Hematopoietic multipotent progenitor cell treated with erythropoietin and hydrocortisone succinate and interleukin-3 and kit ligand, for 6 days (in vitro differentiated cells): Measurements from ENCODE around the gene TMPRSS2.

Experiments
- DNase-seq: peaks from one replicate; pipeline ENCODE4 v3.0.0-alpha.2; 2015

The TMPRSS2 gene

DNA sequence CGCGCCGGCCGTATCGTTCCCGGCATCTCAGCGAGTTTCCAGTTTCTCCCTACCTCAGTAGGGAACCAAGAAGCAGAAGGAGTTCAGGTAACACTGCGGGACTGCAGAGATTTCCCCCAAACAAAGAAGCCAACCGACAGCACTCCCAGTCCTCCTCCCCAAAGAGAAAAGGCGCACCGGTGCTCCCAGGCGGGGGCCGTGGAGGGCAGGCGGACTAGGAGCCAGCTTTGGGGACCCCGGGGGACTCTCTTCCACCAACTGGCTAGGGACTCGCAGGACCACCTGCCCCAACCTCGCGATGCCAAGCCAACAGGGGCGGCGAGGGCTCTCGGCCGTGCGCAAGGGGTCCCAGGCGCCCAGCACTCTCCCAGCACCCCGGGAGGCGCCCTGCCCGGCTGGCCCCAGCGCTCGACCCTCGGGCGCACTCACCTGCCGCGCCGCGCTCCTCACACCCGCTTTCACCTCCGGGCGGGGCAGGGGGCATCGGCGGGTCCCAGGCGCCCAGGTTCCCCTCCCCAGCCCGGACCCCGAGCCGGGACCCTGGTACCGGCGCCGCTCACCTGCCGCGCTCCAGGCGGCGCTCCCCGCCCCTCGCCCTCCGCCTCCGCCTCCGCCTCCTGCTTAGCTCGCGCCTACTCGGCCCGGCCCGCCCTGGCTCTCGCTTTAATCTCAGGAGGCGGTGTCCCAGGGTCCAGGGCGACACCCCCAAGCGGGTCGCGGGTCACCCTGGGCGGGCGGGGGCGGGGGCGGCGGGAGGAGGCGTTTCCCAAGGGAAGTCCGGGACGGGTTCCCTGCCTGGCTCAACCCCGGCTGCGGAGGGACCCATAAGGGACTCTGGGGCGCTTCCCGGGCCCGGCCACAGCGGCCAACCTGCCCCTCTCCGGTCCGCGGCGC, at the start of gene TMPRSS2:
TMPRSS2 (minus strand) TSS at position 638 of the 894 bp plus-strand sequence. CDS start 10,025 bp downstream, outside the sequence.
- DNase-seq = no peak

DNA sequence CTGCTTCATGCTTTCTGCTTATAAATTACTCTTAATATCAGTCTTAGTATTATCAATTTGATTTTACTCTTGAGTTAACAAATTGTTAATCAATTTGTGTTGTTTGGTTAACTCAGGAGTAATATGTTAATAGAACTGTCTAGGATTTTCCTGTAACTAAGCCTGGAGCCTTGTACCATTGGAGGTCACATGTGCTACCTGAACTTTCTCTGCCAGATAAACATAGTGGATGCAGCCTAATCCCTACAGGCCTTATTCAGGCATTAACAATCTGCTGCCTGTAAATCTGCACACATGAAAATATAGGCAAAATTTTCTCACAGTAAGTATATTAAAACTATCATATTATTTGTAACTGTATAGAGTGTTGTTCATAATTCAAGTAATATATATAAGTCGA, 47.1 kb upstream of the TMPRSS2 start:
- no peak for DNase-seq

DNA sequence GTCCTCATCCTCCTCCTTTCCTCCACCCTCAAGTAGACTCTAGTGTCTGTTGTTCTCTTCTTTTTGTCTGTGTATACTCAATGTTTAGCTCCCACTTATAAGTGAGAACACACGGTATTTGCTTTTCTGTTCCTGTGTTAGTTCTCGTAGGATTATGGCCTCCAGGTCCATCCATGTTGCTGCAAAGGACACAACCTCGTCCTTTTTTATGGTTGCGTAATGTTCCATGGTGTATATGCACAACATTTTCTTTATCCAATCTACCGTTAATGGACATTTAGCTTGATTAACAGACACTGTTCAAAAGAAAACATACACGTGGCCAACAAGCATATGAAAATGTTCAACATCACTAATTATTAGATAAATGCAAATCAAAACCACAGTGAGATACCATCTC, 44.3 kb upstream of the TMPRSS2 start:
- DNase-seq = no peak

DNA sequence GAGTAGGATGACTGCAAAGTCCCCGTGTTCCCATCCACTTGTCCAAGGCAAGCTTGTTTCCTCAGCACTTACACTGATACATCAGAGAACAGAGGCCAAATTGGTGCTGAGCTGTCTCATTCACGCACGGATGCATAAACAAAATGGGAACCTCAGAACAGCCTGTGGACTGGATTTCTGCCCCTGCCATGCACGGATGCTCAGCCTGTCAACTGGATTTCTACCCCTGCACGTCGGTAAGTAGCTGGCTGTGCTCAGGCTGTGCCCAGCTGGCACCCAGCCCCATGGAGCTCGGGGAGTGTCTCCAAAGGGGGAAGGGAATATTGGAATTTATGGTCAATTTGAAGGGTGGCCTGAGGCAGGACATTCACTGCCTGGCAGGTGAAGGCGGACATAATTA, 40.8 kb upstream of the TMPRSS2 start:
- no peak for DNase-seq

DNA sequence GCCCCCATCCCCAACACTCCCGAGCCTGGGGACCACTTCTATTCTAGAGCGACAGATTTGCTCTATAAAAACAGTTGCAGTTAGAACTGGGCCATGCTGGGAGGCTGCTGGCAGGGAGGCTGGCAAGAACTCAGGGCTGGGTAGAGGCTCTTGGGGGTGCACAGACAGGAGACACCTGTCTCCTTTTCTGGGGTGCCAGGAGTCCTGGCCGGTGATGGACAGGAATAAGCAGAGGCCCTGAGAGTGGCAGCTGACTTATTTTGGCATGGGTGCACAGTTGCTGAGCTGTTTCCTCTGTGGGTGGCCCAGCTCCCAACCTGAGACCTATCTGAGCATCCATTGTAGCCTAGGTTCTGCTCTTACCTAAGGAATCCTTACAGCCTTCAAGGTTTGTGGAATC, 39.2 kb upstream of the TMPRSS2 start:
- no peak for DNase-seq

DNA sequence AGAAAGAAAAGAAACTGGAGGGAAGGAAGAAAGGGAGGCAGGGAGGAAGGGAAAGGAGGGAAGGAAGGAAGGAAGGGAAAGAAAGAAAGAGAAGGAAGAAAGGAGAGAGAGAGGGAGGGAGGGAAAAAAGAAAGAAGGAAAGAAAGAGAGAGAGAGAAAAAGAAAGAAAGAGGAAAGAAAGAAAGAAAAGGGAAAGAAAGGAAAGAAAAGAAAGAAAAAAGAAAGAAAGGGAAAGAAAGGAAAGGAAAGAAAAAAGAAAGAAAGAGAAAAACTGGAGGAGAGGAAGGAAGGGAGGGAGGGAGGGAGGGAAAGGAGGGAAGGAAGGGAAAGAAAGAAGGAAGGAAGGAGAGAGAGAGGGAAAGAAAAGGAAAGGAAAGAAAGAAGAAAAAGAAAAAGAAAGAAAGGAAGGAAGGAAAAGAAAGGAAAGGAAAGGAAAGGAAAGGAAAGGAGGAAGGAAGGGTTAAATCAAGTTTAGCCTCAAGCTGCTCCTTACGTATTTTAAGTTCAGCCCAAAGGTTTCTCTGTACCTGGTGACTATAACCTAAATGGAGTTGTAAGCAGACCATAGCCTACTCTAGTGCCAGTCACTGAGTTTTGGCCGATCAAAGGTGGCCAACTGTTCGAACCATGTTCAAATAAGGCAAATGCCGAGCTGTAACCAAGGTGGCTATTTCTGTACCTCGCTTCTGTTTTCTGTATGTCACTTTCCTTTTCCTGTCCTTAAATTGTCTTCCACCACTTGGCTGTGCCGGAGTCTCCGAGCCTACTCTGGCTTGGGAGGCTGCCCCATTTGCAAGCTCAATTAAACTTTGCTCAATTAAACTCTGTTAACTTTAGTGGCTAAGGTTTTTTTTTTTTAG, 37.8 kb upstream of the TMPRSS2 start:
- no peak for DNase-seq

DNA sequence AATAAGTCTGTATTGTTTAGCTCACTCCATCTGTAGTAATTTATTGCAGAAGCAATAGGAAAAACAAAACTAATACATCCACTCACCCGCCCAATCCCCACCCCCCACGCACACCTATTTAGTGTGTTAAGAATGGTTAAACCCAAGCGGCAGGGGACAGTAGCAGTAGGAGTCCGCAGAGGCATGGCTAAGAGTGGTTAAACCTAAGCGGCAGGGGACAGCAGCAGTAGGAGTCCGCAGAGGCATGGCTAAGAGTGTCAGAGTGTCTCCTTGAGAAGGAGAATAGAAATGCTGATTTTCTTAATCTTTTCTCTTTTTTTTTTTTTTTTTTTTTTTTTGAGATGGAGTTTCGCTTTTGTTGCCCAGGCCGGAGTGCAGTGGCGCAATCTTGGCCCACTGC, 34.8 kb upstream of the TMPRSS2 start:
- no peak for DNase-seq

DNA sequence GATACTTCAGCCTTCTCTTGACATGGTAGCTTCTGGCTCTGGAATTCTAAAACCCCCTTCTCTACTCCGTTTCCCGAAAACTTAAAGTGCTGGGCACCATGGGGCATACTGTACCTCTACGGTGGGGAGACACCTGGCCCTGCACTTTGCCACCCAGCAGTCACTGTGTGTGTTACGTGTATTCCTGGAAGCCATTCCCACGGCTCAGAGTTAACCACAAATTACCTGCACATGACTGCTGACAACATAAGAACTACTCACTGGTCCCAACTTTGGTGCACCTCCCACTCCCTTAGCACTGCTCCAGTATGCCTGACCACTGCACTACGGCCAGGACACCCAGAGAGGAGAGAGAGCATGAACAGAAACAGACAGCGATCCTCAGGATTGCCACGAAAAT, 29.4 kb upstream of the TMPRSS2 start:
- DNase-seq = no peak

DNA sequence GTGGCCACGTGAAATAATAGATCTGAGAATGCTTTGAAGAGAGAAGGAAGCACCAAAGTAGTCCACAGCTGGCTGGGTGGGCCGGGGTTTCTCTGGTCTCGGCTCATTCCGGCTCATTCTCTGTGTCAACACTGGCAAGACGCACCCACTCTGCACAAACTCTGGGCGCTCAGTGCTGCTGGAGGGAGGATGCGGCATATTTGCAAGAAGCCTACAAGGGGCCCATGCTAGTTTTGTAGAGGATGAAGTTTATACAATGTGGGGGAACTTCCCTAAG, 28.8 kb upstream of the TMPRSS2 start:
- no peak for DNase-seq

DNA sequence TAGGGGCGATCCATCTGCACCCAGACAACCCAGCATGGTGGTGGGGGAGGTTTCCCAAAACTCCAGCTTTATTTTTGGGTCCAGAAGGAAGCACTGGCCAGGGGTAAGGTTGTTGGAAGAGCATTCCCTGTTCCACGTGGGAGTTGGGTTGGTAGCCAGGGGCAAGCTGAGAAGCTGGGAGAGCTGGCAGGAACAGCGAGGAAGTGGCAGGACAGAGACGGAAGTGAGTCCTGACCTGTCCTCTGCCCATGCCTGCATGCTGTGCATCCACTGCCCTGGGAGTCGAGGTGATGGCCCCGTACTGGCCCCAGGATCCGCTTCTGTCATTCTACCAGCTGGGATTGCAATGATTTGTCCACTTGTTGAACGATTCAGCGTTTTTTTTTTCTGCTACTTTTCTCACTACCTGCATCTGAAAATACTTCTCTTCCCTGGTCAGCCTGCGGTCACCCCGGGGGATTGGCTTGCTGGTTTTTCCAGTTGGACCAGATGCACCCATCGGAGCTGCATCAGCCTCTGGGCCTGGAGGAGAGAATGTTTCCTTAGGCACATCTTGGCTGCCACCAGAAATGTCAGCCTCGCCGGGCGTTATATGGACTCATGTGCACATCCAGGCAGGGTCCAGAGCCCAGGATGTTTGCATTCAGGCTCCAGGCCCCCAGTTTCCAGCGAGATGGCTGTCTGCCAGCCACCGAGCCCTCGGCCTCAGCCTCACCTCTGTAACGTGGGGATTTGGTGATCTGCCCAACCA, 28.3 kb upstream of the TMPRSS2 start:
- no peak for DNase-seq

DNA sequence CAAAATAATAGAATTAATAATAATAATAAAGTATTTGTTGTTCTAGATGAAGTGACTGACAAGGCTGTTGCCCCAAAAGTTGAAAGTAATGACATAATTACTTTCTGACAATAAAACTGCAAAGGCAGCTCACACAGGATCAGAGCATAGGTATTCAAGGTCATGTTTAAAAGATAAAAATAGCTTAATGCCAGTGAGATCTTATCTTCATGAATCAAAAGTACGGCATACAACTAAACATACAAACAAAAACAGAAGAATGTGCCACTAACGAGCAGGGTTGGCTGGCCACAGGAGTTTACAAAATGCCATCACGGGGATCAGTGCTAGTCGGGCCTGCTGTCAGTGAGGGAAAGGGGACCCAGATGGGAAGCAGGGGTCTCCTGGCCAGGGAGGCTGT, 22.4 kb upstream of the TMPRSS2 start:
- DNase-seq = no peak

DNA sequence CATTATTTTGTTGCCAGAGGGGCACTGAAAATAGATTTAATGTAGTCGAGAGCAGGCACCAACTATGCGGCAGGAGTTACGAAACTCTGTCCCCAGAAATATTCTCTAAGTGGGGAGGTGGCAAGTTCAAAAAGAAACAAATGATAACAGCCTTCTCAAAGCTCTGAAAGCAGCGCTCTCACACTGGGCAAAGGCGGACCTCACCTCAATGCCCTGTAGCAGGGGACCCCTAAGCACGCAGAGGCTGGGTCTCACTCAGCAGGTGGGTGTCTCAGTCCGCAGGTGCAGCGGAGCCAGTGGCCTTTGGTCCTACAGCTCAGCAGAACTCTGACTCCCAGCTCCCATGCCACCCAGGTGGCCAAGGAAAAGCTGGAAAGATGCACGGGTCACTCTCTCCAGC, 21.8 kb upstream of the TMPRSS2 start:
- no peak for DNase-seq

DNA sequence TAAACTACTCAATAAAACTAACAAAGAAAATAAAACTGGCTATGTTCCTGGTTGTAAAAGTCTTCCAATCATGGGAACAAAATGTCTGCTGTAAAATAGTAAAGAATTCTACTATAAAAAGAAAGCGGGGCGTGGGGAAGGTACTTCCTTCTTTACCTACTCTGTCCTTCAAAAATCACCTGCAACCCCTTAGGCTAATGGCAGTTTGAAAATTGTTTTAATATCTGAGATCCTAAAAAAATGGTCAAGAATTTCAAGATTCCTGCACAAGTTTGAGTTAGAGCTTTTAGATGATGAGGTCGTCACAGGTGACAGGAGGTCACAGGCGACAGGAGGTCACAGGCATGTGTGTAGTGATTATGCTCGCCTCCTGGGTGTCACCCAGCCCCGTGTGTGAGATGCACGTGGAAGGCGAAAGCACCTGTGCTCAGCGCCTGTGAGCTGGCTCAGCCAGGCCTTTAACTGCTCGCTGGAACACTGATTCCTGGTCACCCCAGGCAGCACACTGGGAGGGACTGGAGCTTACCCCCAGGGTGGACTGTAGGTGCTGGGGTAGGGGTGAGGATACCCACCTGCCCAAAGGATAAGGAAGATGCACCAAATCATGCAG, 18.6 kb upstream of the TMPRSS2 start:
- DNase-seq = no peak

DNA sequence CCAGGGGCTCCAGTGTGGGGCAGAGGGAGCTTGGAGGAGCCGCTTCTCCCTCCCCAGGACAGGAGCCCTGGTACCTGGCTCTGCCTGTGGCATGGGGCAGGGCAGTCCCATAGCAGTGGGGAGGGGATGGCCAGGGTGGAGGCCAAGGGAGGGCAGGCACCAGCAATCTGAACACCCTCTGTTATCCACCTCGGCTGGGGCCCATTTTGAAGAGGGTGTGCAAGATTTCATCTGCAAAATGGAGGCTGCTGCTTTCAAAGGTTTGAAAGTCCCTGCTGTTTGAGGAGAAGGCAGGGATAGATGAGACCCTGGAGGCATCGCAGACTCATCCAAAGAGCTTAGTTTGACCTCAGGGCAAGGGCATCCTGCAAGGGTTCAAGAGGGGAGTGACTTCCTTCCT, 15.2 kb upstream of the TMPRSS2 start:
- DNase-seq = no peak

DNA sequence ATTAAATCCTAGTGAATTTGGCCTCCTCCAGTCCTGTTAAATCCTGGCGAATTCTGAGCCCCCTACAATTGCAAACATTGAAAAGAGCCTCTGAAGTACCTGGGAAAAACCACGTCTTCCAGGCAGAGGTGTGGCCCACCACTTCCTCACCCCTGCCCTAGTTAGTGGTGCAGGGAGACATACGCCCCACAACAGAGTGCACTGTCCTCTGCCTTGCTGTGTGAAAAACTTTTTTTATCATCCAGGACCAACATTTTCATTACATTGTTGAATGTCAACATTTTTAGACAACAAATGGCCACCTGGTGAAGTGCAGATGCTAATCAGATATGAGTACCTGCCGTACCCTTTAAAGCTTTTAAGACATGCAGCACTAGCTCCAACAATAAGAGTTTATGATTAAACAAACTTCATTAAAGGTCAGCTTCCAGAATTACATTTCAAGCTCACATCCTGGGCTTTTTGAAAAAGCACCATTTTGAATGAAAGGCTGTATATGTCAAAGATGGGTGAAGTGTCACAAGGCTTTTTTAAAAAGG, 13.6 kb upstream of the TMPRSS2 start:
- no peak for DNase-seq

DNA sequence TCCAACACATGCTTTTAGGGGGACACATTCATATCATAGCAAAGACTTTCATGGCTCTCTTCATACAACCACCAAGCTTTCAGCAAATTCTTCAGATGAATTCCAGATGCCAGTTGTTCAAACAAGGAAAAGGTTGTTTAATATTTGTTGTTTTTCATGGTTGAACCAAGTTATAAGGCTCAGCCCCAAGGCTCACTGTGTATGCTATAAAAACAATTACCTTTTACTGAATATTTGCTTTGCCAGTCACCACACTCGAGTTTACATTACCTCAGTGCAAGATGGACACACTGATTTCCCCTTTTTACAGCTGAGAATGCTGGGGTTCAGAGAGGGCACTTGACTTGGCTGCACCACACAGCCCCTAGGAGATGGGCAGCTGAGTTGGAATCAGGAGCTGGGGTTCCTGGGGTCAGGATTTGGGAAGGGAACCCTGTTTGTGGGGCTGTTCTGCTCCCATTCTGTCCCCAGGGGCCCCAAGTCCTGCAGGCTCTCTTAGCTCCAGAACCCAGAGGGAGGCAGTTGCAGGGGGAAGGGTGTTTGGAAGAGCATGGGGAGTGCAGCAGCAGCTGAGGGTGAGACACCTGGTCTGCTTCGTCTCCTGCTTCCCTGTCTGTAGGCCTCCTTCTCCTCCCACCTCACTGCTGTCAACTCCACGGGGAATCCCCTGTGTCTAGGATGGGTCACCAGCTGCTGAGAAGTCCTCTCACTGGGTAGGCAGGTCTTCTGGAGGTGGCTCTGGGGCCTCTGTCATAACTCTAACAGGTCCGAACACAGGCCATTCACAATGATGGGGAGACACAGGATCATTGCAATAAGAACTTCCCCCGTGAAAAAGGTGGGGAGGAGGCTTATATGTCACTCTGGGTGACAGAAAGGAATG, 12.8 kb upstream of the TMPRSS2 start:
- no peak for DNase-seq

DNA sequence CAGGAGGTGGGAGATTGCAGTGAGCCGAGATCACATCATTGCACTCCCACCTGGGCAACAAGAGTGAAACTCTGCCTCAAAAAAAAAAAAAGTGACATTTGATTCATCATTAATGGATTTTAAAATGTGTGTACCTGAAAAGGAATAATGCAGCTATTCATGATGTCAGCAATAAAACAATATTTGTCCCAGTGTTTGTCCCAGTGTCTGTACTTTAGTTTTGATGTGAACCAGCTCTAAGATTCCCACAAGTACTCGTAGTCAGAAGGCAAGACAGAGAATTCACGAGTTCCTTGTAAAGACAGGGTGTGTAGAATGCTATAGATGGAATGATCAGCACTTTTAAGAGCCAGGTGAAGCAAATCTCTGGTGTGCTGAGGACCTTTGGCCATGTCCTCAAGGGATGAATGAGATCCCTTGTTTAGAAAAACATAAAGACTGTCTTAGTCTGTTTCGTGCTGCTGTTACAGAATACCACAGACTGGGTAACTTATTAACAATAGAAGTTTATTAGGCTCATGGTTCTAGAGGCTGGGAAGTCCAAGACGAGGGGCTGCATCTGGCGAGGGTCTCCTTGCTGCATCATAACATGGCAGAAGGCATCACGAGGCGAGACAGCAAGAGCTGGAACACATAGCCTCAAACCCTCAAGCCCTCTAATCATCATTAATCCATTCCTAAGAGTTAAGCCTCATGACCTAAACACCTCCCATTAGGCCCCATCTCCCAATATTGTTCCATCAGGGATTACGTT, 12.0 kb upstream of the TMPRSS2 start:
- no peak for DNase-seq

DNA sequence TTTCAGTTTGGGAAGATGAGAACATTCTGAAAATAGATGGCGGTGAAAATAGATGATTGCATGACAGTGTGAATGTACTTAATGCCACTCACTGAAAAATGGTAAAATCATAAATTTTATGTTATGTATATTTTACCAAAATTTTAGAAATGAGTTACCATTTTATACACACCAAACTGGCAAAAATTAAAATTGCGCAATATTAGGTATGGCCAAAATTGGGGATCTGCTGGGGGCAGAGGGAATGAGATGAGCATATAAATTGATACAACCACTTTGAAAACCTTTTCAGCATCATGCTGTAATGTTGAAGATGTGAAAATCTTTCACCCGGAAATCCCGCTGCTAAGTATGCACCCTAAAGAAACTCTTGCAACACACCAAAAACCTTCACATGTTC, 10.8 kb upstream of the TMPRSS2 start:
- DNase-seq = no peak

DNA sequence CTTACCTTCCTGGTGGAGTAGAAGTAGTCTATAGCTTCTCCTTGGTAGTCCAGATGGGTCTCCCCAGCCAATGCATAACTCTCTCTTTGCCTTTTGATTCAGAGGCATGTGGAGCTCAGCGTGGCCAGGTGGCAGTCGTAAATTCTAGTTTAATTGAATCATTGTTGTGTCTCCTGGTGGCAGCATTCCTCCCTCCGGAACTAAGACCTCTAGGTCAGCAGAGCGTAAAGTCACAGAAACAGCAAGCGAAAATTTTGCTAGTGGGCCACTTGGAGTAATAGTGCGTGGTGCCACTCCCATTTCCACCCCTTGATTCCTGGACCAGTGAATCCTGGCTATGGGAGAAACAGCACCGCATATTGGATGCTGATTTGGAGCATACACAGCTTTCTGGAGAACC, 3.9 kb upstream of the TMPRSS2 start:
- DNase-seq = no peak

DNA sequence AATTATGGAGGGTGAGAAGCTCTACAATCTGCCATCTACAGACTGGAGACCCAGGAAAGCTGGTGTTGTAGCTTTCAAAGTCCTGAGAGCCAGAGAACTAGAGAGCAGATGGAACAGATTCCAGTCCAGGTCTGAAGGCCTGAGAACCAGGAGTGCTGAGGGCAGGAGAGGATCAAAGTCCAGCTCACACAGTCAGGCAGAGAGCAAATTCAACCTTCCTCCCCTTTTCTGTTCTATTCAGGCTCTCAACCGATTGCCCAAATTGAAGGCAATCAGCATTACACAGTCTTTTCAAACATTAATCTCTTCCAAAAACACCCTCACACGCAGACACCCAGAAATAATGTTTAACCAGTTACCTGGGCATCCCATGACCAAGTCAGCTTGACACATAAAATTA, 2.5 kb upstream of the TMPRSS2 start:
- no peak for DNase-seq

DNA sequence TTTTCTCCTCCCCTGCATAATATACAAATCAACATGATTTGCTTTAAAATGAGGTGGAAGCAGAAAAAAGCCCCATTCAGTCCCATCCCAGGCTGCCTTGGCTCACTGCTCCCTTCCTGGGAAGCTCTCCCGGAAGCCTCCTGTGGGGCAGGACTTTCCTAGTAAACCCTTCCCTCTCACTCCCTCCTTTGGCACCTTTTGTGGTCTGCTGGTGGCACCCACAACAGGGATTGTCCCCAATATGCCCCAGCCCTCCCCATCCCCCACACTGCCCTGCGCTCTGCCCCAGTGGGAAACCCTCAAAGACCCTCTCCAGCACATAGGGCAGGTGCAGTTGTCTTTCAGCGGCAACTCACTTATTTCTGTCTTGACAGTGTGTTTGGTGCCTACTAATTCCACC, 1.8 kb upstream of the TMPRSS2 start:
- DNase-seq = no peak
